Osteoblast (primary cell): ENCODE data around the gene PPP2R5A. TPM values are rescaled to one million over a fixed set of nuclear protein-coding genes. Genes with fewer than 3 reads are reported as not detected.

Experiments
- DNase-seq: peaks from one replicate; pipeline ENCODE4 v3.0.0; 2011; ENCODE audit warnings: low spot score, mixed read lengths; ENCODE audit not compliant: insufficient read length; ENCODE audit errors: missing footprints
- H2AFZ ChIP-seq: 2 replicates; pipeline ENCODE4 v1.6.0; 2011; ENCODE audit warnings: mild to moderate bottlenecking, low read length
- H3K27ac ChIP-seq: 2 replicates; pipeline ENCODE4 v1.5.1; 2011; ENCODE audit warnings: mild to moderate bottlenecking, low read depth, low read length, moderate library complexity
- H3K27me3 ChIP-seq: 2 replicates; pipeline ENCODE4 v1.6.0; 2012; ENCODE audit warnings: mild to moderate bottlenecking, control low read depth, inconsistent platforms, low read length, moderate library complexity; ENCODE audit not compliant: insufficient read depth
- H3K36me3 ChIP-seq: 2 replicates; pipeline ENCODE4 v1.5.1; 2011; ENCODE audit warnings: mild to moderate bottlenecking, low read length, control low read depth, moderate library complexity; ENCODE audit not compliant: insufficient read depth
- H3K4me1 ChIP-seq: 2 replicates; pipeline ENCODE4 v1.5.1; 2011; ENCODE audit warnings: mild to moderate bottlenecking, low read length, control low read depth, moderate library complexity; ENCODE audit not compliant: insufficient read depth
- H3K4me2 ChIP-seq: 2 replicates; pipeline ENCODE4 v1.6.0; 2011; ENCODE audit warnings: mild to moderate bottlenecking, low read length; ENCODE audit not compliant: insufficient read depth
- H3K4me3 ChIP-seq: fragments of 200-600 bp; sonication (generic); 3 replicates; pipeline ENCODE4 v1.5.1; 2012; ENCODE audit warnings: mild to moderate bottlenecking, low read length, inconsistent platforms; ENCODE audit not compliant: insufficient read depth
- H3K79me2 ChIP-seq: 2 replicates; pipeline ENCODE4 v1.6.0; 2012; ENCODE audit warnings: mild to moderate bottlenecking, low read length, control low read depth, inconsistent platforms; ENCODE audit not compliant: insufficient read depth
- H3K9me3 ChIP-seq: 2 replicates; pipeline ENCODE4 v1.5.1; 2011; ENCODE audit warnings: low read depth, low read length, control low read depth
- H4K20me1 ChIP-seq: 2 replicates; pipeline ENCODE4 v1.6.0; 2012; ENCODE audit warnings: mild to moderate bottlenecking, low read length, control low read depth; ENCODE audit not compliant: insufficient read depth
- total RNA-seq: library from RNA; depleted of rRNA; stranded (reverse); fragments of >200 nt; gene quantifications from 2 replicates; pipeline ENCODE4 v1.2.3, GENCODE V29; 2012
- TF ChIP-seq, protein P1 (sequence below): IDR thresholded peaks from 2 replicates; pipeline ENCODE4 v1.5.1; 2011; ENCODE audit warnings: mild to moderate bottlenecking, low read depth, low read length, moderate library complexity; ENCODE audit errors: extremely low read depth

The PPP2R5A gene
- total RNA-seq, 1 donor: 21.4 TPM

DNA sequence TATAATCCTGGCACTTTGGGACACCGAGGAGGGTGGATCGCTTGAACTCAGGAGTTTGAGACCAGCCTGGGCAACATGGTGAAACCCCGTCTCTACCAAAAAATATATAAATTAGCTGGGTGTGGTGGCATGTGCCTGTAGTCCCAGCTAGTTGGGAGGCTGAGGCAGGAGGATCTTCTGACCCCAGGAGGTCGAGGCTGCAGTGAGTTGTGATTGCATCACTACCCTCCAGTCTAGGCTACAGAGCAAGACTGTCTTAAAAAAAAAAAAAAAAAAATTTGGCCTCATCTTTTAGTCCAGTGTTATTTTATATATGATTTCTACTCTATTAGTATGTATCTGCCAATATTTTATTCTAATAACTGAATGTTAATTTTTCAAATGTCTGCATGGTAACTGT lies 59.7 kb downstream of the PPP2R5A start:
- H3K27ac ChIP-seq: no peak overlapping the region
- H3K9me3 ChIP-seq: no peaks in the 10 kb centered on the region
- no peaks in the 10 kb centered on the region for H3K27me3 ChIP-seq
- H2AFZ ChIP-seq: no peak overlapping the region
- no peaks in the 10 kb centered on the region for H3K36me3 ChIP-seq
- no peaks in the 10 kb centered on the region for H3K79me2 ChIP-seq
- H3K4me2 ChIP-seq: no peak overlapping the region
- no peaks in the 10 kb centered on the region for H3K4me1 ChIP-seq
- TF ChIP-seq, protein P1, sequence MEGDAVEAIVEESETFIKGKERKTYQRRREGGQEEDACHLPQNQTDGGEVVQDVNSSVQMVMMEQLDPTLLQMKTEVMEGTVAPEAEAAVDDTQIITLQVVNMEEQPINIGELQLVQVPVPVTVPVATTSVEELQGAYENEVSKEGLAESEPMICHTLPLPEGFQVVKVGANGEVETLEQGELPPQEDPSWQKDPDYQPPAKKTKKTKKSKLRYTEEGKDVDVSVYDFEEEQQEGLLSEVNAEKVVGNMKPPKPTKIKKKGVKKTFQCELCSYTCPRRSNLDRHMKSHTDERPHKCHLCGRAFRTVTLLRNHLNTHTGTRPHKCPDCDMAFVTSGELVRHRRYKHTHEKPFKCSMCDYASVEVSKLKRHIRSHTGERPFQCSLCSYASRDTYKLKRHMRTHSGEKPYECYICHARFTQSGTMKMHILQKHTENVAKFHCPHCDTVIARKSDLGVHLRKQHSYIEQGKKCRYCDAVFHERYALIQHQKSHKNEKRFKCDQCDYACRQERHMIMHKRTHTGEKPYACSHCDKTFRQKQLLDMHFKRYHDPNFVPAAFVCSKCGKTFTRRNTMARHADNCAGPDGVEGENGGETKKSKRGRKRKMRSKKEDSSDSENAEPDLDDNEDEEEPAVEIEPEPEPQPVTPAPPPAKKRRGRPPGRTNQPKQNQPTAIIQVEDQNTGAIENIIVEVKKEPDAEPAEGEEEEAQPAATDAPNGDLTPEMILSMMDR: no peak
- H3K4me3 ChIP-seq: no peak overlapping the region
- no peaks in the 10 kb centered on the region for H4K20me1 ChIP-seq
- no peak for DNase-seq

DNA sequence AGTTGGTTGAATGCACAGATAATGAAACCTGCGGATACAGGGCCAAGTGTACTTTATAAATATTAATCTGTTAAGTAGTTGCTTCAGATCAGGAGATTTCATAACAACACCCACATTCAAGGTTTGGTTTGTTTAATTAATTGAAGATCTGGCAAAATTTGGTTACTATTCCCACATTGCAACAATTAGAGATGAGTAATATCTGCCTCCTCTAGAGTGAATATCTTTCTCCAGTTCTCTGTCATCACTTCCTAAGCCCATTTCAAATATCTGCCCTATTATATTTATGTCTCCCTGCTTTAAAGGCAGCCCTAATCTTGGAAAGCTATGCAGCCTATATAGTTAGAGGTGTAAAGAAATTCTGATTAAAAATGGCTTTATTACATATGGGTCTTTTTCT lies 61.4 kb downstream of the PPP2R5A start:
- TF ChIP-seq, protein P1: no peak
- Histone ChIP-seq H3K27me3 (no peaks in the 10 kb centered on the region), H3K36me3 (no peaks in the 10 kb centered on the region), H2AFZ (no peak overlapping the region), H3K79me2 (no peaks in the 10 kb centered on the region), H4K20me1 (no peaks in the 10 kb centered on the region), H3K27ac (no peak overlapping the region), H3K4me2 (no peak overlapping the region), H3K4me1 (no peaks in the 10 kb centered on the region), H3K9me3 (no peaks in the 10 kb centered on the region), H3K4me3 (no peak overlapping the region)
- DNase-seq: no peak

GRCh38 chr1:212351588-212352362 lies 66.6 kb downstream of the PPP2R5A start:
- no peaks in the 10 kb centered on the region for H4K20me1 ChIP-seq
- H2AFZ ChIP-seq: no peak overlapping the region
- H3K9me3 ChIP-seq: no peaks in the 10 kb centered on the region
- H3K4me2 ChIP-seq: no peak overlapping the region
- H3K27ac ChIP-seq: no peak overlapping the region
- DNase-seq: no peak
- TF ChIP-seq, protein P1: no peak
- no peak overlapping the region for H3K4me3 ChIP-seq
- H3K27me3 ChIP-seq: no peaks in the 10 kb centered on the region
- H3K79me2 ChIP-seq: no peaks in the 10 kb centered on the region
- peaks cover 10% of the 10 kb centered on the region for H3K4me1 ChIP-seq
- peaks cover 6% of the 10 kb centered on the region for H3K36me3 ChIP-seq

GRCh38 chr1:212353181-212353580 lies 68.0 kb downstream of the PPP2R5A start:
- Histone ChIP-seq H3K36me3 (peaks cover 10% of the 10 kb centered on the region), H3K27me3 (no peaks in the 10 kb centered on the region), H3K4me3 (no peak overlapping the region), H2AFZ (no peak overlapping the region), H3K79me2 (no peaks in the 10 kb centered on the region), H3K4me2 (no peak overlapping the region), H4K20me1 (no peaks in the 10 kb centered on the region), H3K9me3 (no peaks in the 10 kb centered on the region), H3K4me1 (peaks cover 10% of the 10 kb centered on the region), H3K27ac (no peak overlapping the region)
- no peak for DNase-seq
- TF ChIP-seq, protein P1: no peak
